Nephron progenitor cell (in vitro differentiated cells): ENCODE data around the gene MACC1.
"Not testable (repeated sequence)": the region's sequence is repeated elsewhere in the genome, so short reads cannot be mapped to it uniquely, and the experiment has no call there.

Experiments
- DNase-seq: peaks from one replicate; pipeline ENCODE4 v3.0.0; 2021
- H3K27ac Mint-ChIP-seq: 2 replicates; pipeline ENCODE4 v1.8.0; 2021; ENCODE audit warnings: mild to moderate bottlenecking, moderate library complexity, mixed read lengths
- H3K27me3 Mint-ChIP-seq: 2 replicates; pipeline ENCODE4 v1.8.0; 2021; ENCODE audit warnings: mild to moderate bottlenecking, low read depth, mixed read lengths; ENCODE audit not compliant: poor library complexity
- H3K36me3 Mint-ChIP-seq: 2 replicates; pipeline ENCODE4 v1.8.0; 2021; ENCODE audit warnings: low read depth, mixed read lengths
- H3K4me1 Mint-ChIP-seq: 2 replicates; pipeline ENCODE4 v1.8.0; 2021; ENCODE audit warnings: mixed read lengths
- H3K4me3 Mint-ChIP-seq: 2 replicates; pipeline ENCODE4 v1.8.0; 2021; ENCODE audit warnings: mild to moderate bottlenecking, moderate library complexity, mixed read lengths
- H3K9me3 Mint-ChIP-seq: 2 replicates; pipeline ENCODE4 v1.8.0; 2021; ENCODE audit warnings: mild to moderate bottlenecking, moderate library complexity, mixed read lengths
- TF ChIP-seq, protein P1 (sequence below): fragments of 200-600 bp; sonication (generic); IDR thresholded peaks from 2 replicates; pipeline ENCODE4 v1.5.0; 2021; ENCODE audit warnings: antibody characterized with exemption

MACC1 gene

DNA sequence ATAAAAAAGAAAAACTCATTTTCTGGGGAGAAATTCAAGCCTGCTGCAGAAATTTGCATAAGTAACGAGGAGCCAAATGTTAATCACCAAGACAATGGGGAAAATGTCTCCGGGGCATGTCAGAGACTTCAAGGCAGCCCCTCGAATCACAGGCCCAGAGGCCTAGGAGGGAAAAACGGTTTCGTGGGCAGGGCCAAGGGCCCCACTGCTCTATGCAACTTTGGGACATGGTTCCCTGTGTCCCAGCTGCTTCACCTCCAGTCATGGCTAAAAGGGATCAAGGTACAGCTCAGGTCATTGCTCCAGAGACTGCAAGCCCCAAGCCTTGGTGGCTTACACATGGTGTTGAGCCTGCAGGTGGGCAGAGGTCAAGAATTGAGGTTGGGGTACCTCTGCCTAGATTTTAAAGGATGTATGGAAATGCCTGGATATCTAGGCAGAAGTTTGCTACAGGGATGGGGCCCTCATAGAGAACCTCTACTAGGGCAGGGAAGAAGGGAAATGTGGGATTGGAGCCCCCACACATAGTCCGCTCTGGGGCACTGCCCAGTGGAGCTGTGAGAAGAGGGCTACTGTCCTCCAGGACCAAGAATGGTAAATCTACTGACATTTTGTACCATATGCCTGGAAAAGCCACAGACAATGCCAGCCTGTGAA lies 8.4 kb downstream of the MACC1 start:
- no peak overlapping the region for H3K27ac Mint-ChIP-seq
- TF ChIP-seq, protein P1, sequence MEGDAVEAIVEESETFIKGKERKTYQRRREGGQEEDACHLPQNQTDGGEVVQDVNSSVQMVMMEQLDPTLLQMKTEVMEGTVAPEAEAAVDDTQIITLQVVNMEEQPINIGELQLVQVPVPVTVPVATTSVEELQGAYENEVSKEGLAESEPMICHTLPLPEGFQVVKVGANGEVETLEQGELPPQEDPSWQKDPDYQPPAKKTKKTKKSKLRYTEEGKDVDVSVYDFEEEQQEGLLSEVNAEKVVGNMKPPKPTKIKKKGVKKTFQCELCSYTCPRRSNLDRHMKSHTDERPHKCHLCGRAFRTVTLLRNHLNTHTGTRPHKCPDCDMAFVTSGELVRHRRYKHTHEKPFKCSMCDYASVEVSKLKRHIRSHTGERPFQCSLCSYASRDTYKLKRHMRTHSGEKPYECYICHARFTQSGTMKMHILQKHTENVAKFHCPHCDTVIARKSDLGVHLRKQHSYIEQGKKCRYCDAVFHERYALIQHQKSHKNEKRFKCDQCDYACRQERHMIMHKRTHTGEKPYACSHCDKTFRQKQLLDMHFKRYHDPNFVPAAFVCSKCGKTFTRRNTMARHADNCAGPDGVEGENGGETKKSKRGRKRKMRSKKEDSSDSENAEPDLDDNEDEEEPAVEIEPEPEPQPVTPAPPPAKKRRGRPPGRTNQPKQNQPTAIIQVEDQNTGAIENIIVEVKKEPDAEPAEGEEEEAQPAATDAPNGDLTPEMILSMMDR: no peak
- no peak for DNase-seq
- H3K27me3 Mint-ChIP-seq: no peaks in the 10 kb centered on the region
- peaks cover 41% of the 10 kb centered on the region for H3K9me3 Mint-ChIP-seq
- H3K36me3 Mint-ChIP-seq: peaks cover 8% of the 10 kb centered on the region
- H3K4me3 Mint-ChIP-seq: no peak overlapping the region
- no peaks in the 10 kb centered on the region for H3K4me1 Mint-ChIP-seq

DNA sequence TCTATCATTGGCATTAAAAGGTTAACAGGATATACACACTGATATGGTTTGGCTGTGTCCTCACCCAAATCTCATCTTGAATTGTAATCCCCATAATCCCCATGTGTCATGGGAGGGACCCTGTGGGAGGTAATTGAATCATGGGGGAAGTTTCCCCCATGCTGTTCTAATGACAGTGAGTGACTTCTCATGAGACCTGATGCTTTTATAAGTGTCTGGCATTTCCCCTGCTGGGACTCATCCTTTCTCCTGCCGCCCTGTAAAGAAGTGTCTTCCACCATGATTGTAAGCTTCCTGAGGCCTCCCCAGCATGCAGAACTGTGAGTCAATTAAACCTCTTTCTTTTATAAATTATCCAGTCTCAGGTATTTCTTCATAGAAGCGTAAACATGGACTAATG lies 9.4 kb downstream of the MACC1 start:
- not testable (repeated sequence) for H3K4me1 Mint-ChIP-seq, H3K27me3 Mint-ChIP-seq, H3K36me3 Mint-ChIP-seq, H3K27ac Mint-ChIP-seq, H3K4me3 Mint-ChIP-seq, DNase-seq
- H3K9me3 Mint-ChIP-seq: peaks cover 35% of the 10 kb centered on the region

DNA sequence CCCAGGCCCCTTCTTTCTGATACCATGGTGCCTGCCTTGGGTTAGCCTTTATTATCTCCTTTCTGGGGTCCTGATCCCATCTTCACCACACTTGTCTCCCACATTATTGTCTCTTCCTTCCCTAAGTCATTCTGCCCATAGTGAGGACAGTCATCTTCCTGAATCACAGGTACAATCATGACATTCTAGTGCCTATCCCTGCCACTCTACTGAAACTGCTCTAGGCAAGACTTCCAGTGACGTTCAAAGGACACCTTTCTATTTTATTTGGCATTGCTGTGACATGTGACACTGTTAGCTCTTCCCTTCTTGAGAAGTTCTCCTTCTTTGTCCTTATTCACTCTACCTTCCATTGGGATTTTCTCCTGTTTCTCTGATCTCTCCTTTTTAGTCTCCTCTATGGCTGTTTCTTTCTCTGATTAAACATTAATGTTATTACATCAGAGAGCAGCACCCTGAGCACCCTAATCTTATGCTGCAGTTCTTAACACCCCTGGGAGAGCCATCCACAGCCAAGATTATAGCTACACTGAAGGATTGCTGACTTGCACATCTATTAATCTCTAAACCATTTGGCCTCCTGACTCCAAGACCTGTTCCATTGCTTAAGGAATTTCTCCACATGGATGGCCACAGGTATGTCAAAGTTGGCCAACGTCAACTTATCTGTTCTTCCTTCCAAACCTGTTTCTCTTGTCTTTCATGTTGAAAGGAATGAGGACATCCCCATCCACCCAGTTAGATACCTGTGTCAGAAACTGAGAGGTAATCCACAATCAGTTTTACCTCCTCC lies 10.9 kb downstream of the MACC1 start:
- H3K36me3 Mint-ChIP-seq: peaks cover 8% of the 10 kb centered on the region
- peaks cover 3% of the 10 kb centered on the region for H3K4me1 Mint-ChIP-seq
- no peak overlapping the region for H3K4me3 Mint-ChIP-seq
- TF ChIP-seq, protein P1: no peak
- peaks cover 35% of the 10 kb centered on the region for H3K9me3 Mint-ChIP-seq
- no peak for DNase-seq
- peak overlapping the region; percentile 10 for H3K27ac Mint-ChIP-seq
- H3K27me3 Mint-ChIP-seq: no peaks in the 10 kb centered on the region

- H3K4me1 Mint-ChIP-seq: peaks cover 17% of the 10 kb centered on the region
- TF ChIP-seq, protein P1: no peak
- peaks cover 13% of the 10 kb centered on the region for H3K9me3 Mint-ChIP-seq
- H3K27me3 Mint-ChIP-seq: no peaks in the 10 kb centered on the region
- no peak overlapping the region for H3K27ac Mint-ChIP-seq
- H3K36me3 Mint-ChIP-seq: peaks cover 5% of the 10 kb centered on the region
- H3K4me3 Mint-ChIP-seq: no peak overlapping the region
- DNase-seq: no peak
These were observed 13.9 kb downstream of the MACC1 start for GRCh38 chr7:20203316-20203715.

GRCh38 chr7:20201380-20201779 lies 15.8 kb downstream of the MACC1 start:
- TF ChIP-seq, protein P1: no peak
- DNase-seq: peak; percentile 11
- Mint-ChIP-seq H3K27ac (peak overlapping the region; percentile 24), H3K9me3 (peaks cover 4% of the 10 kb centered on the region), H3K36me3 (no peaks in the 10 kb centered on the region), H3K4me3 (no peak overlapping the region), H3K4me1 (peaks cover 21% of the 10 kb centered on the region), H3K27me3 (no peaks in the 10 kb centered on the region)

DNA sequence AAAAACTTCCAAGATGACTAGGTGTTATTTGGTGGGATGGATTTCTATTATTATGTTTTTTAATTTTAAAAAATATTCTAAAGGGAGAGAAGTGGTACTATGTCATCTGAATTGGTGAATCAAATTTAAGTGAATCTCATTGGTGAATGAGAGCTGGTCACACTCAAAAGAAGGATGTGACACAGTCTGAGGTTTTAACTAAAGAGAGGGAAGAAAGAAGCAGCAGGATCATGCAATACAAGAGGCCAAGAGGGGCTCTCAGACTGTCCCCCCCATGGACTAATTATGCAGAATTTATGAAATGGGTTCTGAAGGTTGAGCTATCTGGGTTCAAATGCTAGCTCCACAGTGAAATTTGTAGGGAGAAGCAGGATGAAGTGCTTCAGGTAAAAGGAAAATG lies 16.2 kb downstream of the MACC1 start:
- Mint-ChIP-seq H3K4me1 (peaks cover 21% of the 10 kb centered on the region), H3K36me3 (no peaks in the 10 kb centered on the region), H3K27ac (peak overlapping the region; percentile 24), H3K27me3 (no peaks in the 10 kb centered on the region), H3K4me3 (no peak overlapping the region), H3K9me3 (peaks cover under 1% of the 10 kb centered on the region)
- no peak for DNase-seq
- TF ChIP-seq, protein P1: no peak
